ENCODE data around the gene LRP8. TPM values are rescaled to one million over a fixed set of nuclear protein-coding genes. Genes with fewer than 3 reads are reported as not detected.

LRP8 gene
- polyA plus RNA-seq, 1 of the 3 experiments (the other 2 are of a cell fraction): 19.9 TPM

DNA sequence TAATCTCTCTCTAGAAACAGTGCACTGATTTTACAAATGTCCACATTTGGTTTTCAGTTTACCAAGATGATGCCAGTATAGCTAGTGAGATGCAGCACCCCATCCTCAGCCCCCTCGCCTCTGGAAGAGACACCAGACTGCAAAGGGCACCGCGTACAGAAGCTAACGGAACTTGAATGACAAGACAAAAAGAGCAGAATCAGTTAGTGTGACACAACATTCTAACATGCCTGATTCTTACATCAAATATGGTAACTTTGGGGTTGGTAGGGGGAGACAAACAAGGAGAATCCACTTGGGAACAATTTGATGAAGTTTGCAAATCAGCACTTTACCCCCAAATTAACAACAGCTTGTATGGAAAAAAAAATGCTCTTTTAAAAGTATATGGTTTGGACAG lies 85.5 kb downstream of the LRP8 start:
- Histone ChIP-seq H3K9ac (no peak overlapping the region), H3K79me2 (ENCODE audit: insufficient read depth) (peaks cover 9% of the 10 kb centered on the region), H3K9me2 (no peaks in the 10 kb centered on the region), H3K9me3 (no peaks in the 10 kb centered on the region), H4K20me1 (ENCODE audit: insufficient read depth) (no peaks in the 10 kb centered on the region), H3K4me2 (no peak overlapping the region), H2AFZ (ENCODE audit: low read depth) (no peak overlapping the region), H3K4me1 (ENCODE audit: control insufficient read depth in 1 of 2, insufficient read depth in 2 of 2, low read depth in 1 of 2, low read length in 1 of 2) (peaks cover 0 to 6% of the 10 kb centered on the region in 2 experiments; a peak in 2 of 4 replicates), H3K27ac (ENCODE audit: low read depth in 2 of 2, low read length in 1 of 2) (no peak overlapping the region), H3K27me3 (ENCODE audit: insufficient read depth) (no peaks in the 10 kb centered on the region), H3F3A (replicated peaks; ENCODE audit: insufficient read depth) (peaks cover 12% of the 10 kb centered on the region), H3K36me3 (replicated peaks in 1 of 2; ENCODE audit: control insufficient read depth in 1 of 2, insufficient read depth in 2 of 2, low read length in 1 of 2) (peaks cover 4 to 7% of the 10 kb centered on the region in 2 experiments), H3K4me3 (ENCODE audit: low read depth in 2 of 2, low read length in 1 of 2) (no peak overlapping the region)
- ChIA-PET POLR2A (no interaction called here), CTCF (no interaction called here)
- 90% methylated on average over 4 of the region's 4 CpGs for WGBS (ENCODE audit: low lambda C conversion rate)
- TF ChIP-seq JUND (IDR thresholded peaks at IDR 0.05) (no peak), RXRA (IDR thresholded peaks at IDR 0.05; ENCODE audit: borderline replicate concordance, low read depth) (no peak), FOXM1 (IDR thresholded peaks at IDR 0.05; ENCODE audit: low read depth) (no peak), RAD21 (IDR thresholded peaks at IDR 0.05; ENCODE audit: low read length) (no peak), NFIC (IDR thresholded peaks at IDR 0.05; ENCODE audit: borderline replicate concordance) (no peak)
- DNase-seq: no peak

- H3K9ac ChIP-seq: no peak overlapping the region
- no peak overlapping the region for H3K27ac ChIP-seq (ENCODE audit: low read depth in 2 of 2, low read length in 1 of 2)
- H3K27me3 ChIP-seq (ENCODE audit: insufficient read depth): no peaks in the 10 kb centered on the region
- no peak overlapping the region for H2AFZ ChIP-seq (ENCODE audit: low read depth)
- 86% methylated on average over 2 of the region's 2 CpGs for WGBS (ENCODE audit: low lambda C conversion rate)
- H3K79me2 ChIP-seq (ENCODE audit: insufficient read depth): peaks cover 15% of the 10 kb centered on the region
- POLR2A ChIA-PET: no interaction called here
- DNase-seq: no peak
- H3K4me1 ChIP-seq (ENCODE audit: control insufficient read depth in 1 of 2, insufficient read depth in 2 of 2, low read depth in 1 of 2, low read length in 1 of 2): peaks cover 6% of the 10 kb centered on the region in 2 experiments; a peak in 3 of 4 replicates
- peaks cover 4 to 7% of the 10 kb centered on the region in 2 experiments for H3K36me3 ChIP-seq (replicated peaks in 1 of 2; ENCODE audit: control insufficient read depth in 1 of 2, insufficient read depth in 2 of 2, low read length in 1 of 2)
- H3K9me2 ChIP-seq: no peaks in the 10 kb centered on the region
- TF ChIP-seq TEAD4 (IDR thresholded peaks at IDR 0.05; ENCODE audit: borderline replicate concordance, insufficient read depth) (no peak), NFIC (IDR thresholded peaks at IDR 0.05; ENCODE audit: borderline replicate concordance) (no peak)
- TF ChIP-seq, protein P1, sequence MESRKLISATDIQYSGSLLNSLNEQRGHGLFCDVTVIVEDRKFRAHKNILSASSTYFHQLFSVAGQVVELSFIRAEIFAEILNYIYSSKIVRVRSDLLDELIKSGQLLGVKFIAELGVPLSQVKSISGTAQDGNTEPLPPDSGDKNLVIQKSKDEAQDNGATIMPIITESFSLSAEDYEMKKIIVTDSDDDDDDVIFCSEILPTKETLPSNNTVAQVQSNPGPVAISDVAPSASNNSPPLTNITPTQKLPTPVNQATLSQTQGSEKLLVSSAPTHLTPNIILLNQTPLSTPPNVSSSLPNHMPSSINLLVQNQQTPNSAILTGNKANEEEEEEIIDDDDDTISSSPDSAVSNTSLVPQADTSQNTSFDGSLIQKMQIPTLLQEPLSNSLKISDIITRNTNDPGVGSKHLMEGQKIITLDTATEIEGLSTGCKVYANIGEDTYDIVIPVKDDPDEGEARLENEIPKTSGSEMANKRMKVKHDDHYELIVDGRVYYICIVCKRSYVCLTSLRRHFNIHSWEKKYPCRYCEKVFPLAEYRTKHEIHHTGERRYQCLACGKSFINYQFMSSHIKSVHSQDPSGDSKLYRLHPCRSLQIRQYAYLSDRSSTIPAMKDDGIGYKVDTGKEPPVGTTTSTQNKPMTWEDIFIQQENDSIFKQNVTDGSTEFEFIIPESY (IDR thresholded peaks at IDR 0.05; ENCODE audit: borderline replicate concordance, low read depth): no peak
- H3F3A ChIP-seq (replicated peaks; ENCODE audit: insufficient read depth): peaks cover 7% of the 10 kb centered on the region
- CTCF ChIA-PET: no interaction called here
- H3K4me2 ChIP-seq: no peak overlapping the region
- no peaks in the 10 kb centered on the region for H3K9me3 ChIP-seq
- H4K20me1 ChIP-seq (ENCODE audit: insufficient read depth): no peaks in the 10 kb centered on the region
- H3K4me3 ChIP-seq (ENCODE audit: low read depth in 2 of 2, low read length in 1 of 2): no peak overlapping the region
These were observed 86.0 kb downstream of the LRP8 start for GRCh38 chr1:53241828-53242227.

Measured in SK-N-SH (cell line).